Natural killer cell (primary cell): ENCODE measurements around the gene MPRIP. TPM values are rescaled to one million over a fixed set of nuclear protein-coding genes. Genes with fewer than 3 reads are reported as not detected.

Experiments
- ATAC-seq, 3 donors: fragments of 150-1000 bp in 2 of 3; fragments of 200-7000 bp in 1 of 3; cut with Tn5 transposase; 1 replicate in 1 of 3; 2 replicates in 2 of 3; pipeline ENCODE4 v1.10.0; 2021; ENCODE audit warnings: mild to moderate bottlenecking in 2 of 3, moderate library complexity in 2 of 3
- DNase-seq, 2 donors: peaks; one replicate each; pipeline versions ENCODE4 v3.0.0 to v3.0.0-alpha.2; 2013 to 2021; ENCODE audit warnings: mixed read lengths in 1 of 2
- H3K27ac ChIP-seq: one replicate; pipeline ENCODE4 v1.5.1; 2013; ENCODE audit warnings: mild to moderate bottlenecking, low read length
- H3K27me3 ChIP-seq: one replicate; pipeline ENCODE4 v1.6.1; 2013; ENCODE audit warnings: low read length; ENCODE audit not compliant: control insufficient read depth, insufficient read depth
- H3K36me3 ChIP-seq: one replicate; pipeline ENCODE4 v1.6.1; 2013; ENCODE audit warnings: low read length; ENCODE audit not compliant: control insufficient read depth, insufficient read depth
- H3K4me1 ChIP-seq: one replicate; pipeline ENCODE4 v1.6.1; 2013; ENCODE audit warnings: low read length; ENCODE audit not compliant: control insufficient read depth, insufficient read depth
- H3K4me3 ChIP-seq: one replicate; pipeline ENCODE4 v1.5.1; 2013; ENCODE audit warnings: low read length
- H3K9me3 ChIP-seq: one replicate; pipeline ENCODE4 v1.6.1; 2013; ENCODE audit warnings: low read length; ENCODE audit not compliant: control insufficient read depth, insufficient read depth
- H3K27ac Mint-ChIP-seq, 2 donors: one replicate each; pipeline ENCODE4 v1.8.0; 2022; ENCODE audit warnings: mild to moderate bottlenecking in 2 of 2, mixed read lengths in 2 of 2, moderate library complexity in 1 of 2
- H3K27me3 Mint-ChIP-seq, 2 donors: one replicate each; pipeline ENCODE4 v1.8.0; 2022; ENCODE audit warnings: low read depth in 2 of 2, mixed read lengths in 2 of 2
- H3K36me3 Mint-ChIP-seq: one replicate; pipeline ENCODE4 v1.8.0; 2022; ENCODE audit warnings: mixed read lengths
- H3K4me1 Mint-ChIP-seq, 2 donors: one replicate each; pipeline ENCODE4 v1.8.0; 2022; ENCODE audit warnings: mixed read lengths in 2 of 2
- H3K4me3 Mint-ChIP-seq: one replicate; pipeline ENCODE4 v1.8.0; 2022; ENCODE audit warnings: mild to moderate bottlenecking, moderate library complexity, mixed read lengths
- H3K9me3 Mint-ChIP-seq, 2 donors: one replicate each; pipeline ENCODE4 v1.8.0; 2022; ENCODE audit warnings: mixed read lengths in 2 of 2
- CTCF ChIP-seq: fragments of 200-600 bp; IDR thresholded peaks from one replicate; pipeline ENCODE4 v1.8.0; 2022; ENCODE audit warnings: antibody characterized with exemption
- WGBS: methylation state at CpG from one replicate; pipeline ENCODE4 v1.1.7; 2013; ENCODE audit warnings: missing lambda C conversion rate; ENCODE audit not compliant: insufficient coverage; 5-methylcytosine and 5-hydroxymethylcytosine counted together
- intact Hi-C: fragments of 100-400 bp; cut with micrococcal nuclease; formaldehyde crosslinking; loops from one replicate; pipeline ENCODE4 v1.14.2; 2022
- total RNA-seq, 4 donors: library from RNA; stranded (reverse); fragments of 120-200 nt in 1 of 4; gene quantifications; one replicate each; pipeline versions ENCODE4 v1.2.3 to v1.2.4, GENCODE V29; 2013 to 2022

The MPRIP gene
- total RNA-seq, 3 donors from 2014 or later (not counting 1 experiment from before 2014, with no cell fraction given), result 225 to 272 (median 229) TPM

GRCh38 chr17:17206124-17206912 lies 164.1 kb downstream of the MPRIP start, which contains the start of gene PLD6:
TSS of gene PLD6 (minus strand) at chr17:17206333. CDS start at chr17:17206286, 47 bp downstream.
- ATAC-seq, result peak; percentile 67 to 84 (median 75)
- peak; percentile 75 to 96 for DNase-seq
- H3K9me3 ChIP-seq, result no peaks in the 10 kb centered on the region
- H3K4me1 Mint-ChIP-seq, result peaks cover 22 to 41% of the 10 kb centered on the region in 2 donors
- peaks cover 43% of the 10 kb centered on the region for H3K4me1 ChIP-seq
- intact Hi-C loops, result loop anchor here (1.0 to 10.0 kb wide), 3 partner anchors 31 to 96 kb away; partner anchors contain the start of genes FLCN and NT5M
- H3K4me3 ChIP-seq, result peak within 1 kb of the TSS; percentile 53
- H3K27ac ChIP-seq, result peak within 1 kb of the TSS; percentile 56
- peaks cover 2% of the 10 kb centered on the region for H3K36me3 ChIP-seq
- H3K27me3 ChIP-seq, result no peaks in the 10 kb centered on the region
- no peaks in the 10 kb centered on the region for H3K36me3 Mint-ChIP-seq
- no peaks in the 10 kb centered on the region for H3K9me3 Mint-ChIP-seq
- H3K4me3 Mint-ChIP-seq, result peak within 1 kb of the TSS; percentile 80
- H3K27me3 Mint-ChIP-seq, result no peaks in the 10 kb centered on the region
- no peak for TF ChIP-seq CTCF
- 18% methylated on average over 78 of the region's 78 CpGs for WGBS
- H3K27ac Mint-ChIP-seq, result peak within 1 kb of the TSS; percentile 61 to 87

- Mint-ChIP-seq H3K9me3 (no peaks in the 10 kb centered on the region), H3K27me3 (no peaks in the 10 kb centered on the region), H3K4me1 (peaks cover 22 to 41% of the 10 kb centered on the region in 2 donors), H3K27ac (peak overlapping the region; percentile 61 to 87), H3K4me3 (peak overlapping the region; percentile 65), H3K36me3 (no peaks in the 10 kb centered on the region)
- peak overlapping the region; percentile 56 for H3K27ac ChIP-seq
- no peak for ATAC-seq
- DNase-seq, result no peak
- H3K4me3 ChIP-seq, result no peak overlapping the region
- 78% methylated on average over 16 of the region's 16 CpGs for WGBS
- no peaks in the 10 kb centered on the region for H3K27me3 ChIP-seq
- H3K36me3 ChIP-seq, result peaks cover 2% of the 10 kb centered on the region
- H3K4me1 ChIP-seq, result peaks cover 43% of the 10 kb centered on the region
- no peaks in the 10 kb centered on the region for H3K9me3 ChIP-seq
- no peak for TF ChIP-seq CTCF
- intact Hi-C loops, result loop anchor here (1.0 to 10.0 kb wide), 3 partner anchors 30 to 95 kb away; partner anchors contain the start of genes FLCN and NT5M
Observed at GRCh38 chr17:17206913-17207335, 164.7 kb downstream of the MPRIP start.

GRCh38 chr17:17207998-17208397 lies 165.7 kb downstream of the MPRIP start:
- H3K27ac ChIP-seq, result no peak overlapping the region
- peak overlapping the region in 1 of 2 donors; percentile 61 for H3K27ac Mint-ChIP-seq
- H3K9me3 ChIP-seq, result no peaks in the 10 kb centered on the region
- intact Hi-C loops, result loop anchor here (5.0 to 10.0 kb wide), 2 partner anchors 93 to 94 kb away; partner anchors contain the start of gene NT5M
- no peaks in the 10 kb centered on the region for H3K9me3 Mint-ChIP-seq
- no peak overlapping the region for H3K4me3 ChIP-seq
- DNase-seq (peak in 1 of 2 donors; percentile 58), ATAC-seq (no peak)
- TF ChIP-seq CTCF, result no peak
- peaks cover 22 to 38% of the 10 kb centered on the region in 2 donors for H3K4me1 Mint-ChIP-seq
- H3K4me3 Mint-ChIP-seq, result no peak overlapping the region
- 85% methylated on average over 8 of the region's 8 CpGs for WGBS
- peaks cover 35% of the 10 kb centered on the region for H3K4me1 ChIP-seq
- H3K36me3 Mint-ChIP-seq, result no peaks in the 10 kb centered on the region
- H3K27me3 Mint-ChIP-seq, result no peaks in the 10 kb centered on the region
- H3K36me3 ChIP-seq, result peaks cover 1% of the 10 kb centered on the region
- no peaks in the 10 kb centered on the region for H3K27me3 ChIP-seq
